Endothelial cell of umbilical vein (primary cell): ENCODE measurements around the gene CAMTA1. TPM values are rescaled to one million over a fixed set of nuclear protein-coding genes. Genes with fewer than 3 reads are reported as not detected.

ENCODE experiments used
- BruUV-seq: library from RNA; stranded (reverse); fragments of 400-500 nt; replicated peaks from 2 replicates; lab custom pipeline; 2021; lab: Mats Ljungman, UMichigan
- CTCF ChIA-PET: fragments of 300-600, 350-600 bp; sonication (Branson Sonifier 250); formaldehyde crosslinking; loops from one replicate; lab custom pipeline; 2021; ENCODE audit warnings: antibody characterized with exemption, inconsistent platforms; lab: Charles Lee
- POLR2A ChIA-PET: fragments of 300-600, 350-600 bp; sonication (Branson Sonifier 250); formaldehyde crosslinking; loops from one replicate; lab custom pipeline; 2021; ENCODE audit warnings: antibody characterized with exemption, inconsistent platforms; lab: Charles Lee
- DNase-seq: peaks from one replicate; pipeline ENCODE4 v3.0.0-alpha.2; 2011; ENCODE audit warnings: low read depth, low spot score
- FAIRE-seq: peaks from 2 replicates; lab custom pipeline; 2011; peaks lifted over from hg19 to GRCh38; lab: Jason Lieb, UNC
- H2AFZ ChIP-seq: 2 replicates; pipeline ENCODE4 v1.6.0; 2012; ENCODE audit warnings: low read depth, low read length, control low read depth, inconsistent platforms
- H3K27ac ChIP-seq: 2 replicates; pipeline ENCODE4 v1.5.1; 2011; ENCODE audit warnings: low read depth, mild to moderate bottlenecking, control low read depth, low read length, moderate library complexity; ENCODE audit not compliant: insufficient read depth
- H3K27me3 ChIP-seq, 2 experiments: 2 replicates each; pipeline versions ENCODE4 v1.6.0 to v1.6.1; 2011; ENCODE audit warnings: low read length in 2 of 2, mixed read lengths in 1 of 2; ENCODE audit not compliant: control insufficient read depth in 2 of 2, insufficient read depth in 2 of 2
- H3K36me3 ChIP-seq, 2 experiments: 2 replicates in 1 of 2; 3 replicates in 1 of 2; pipeline ENCODE4 v1.5.1; 2011; ENCODE audit warnings: low read length in 2 of 2, mild to moderate bottlenecking in 1 of 2, moderate library complexity in 1 of 2; ENCODE audit not compliant: control insufficient read depth in 2 of 2, insufficient read depth in 2 of 2; ENCODE audit errors: extremely low read depth in 1 of 2
- H3K4me1 ChIP-seq: 3 replicates; pipeline ENCODE4 v1.5.1; 2011; ENCODE audit warnings: mild to moderate bottlenecking, low read length; ENCODE audit not compliant: control insufficient read depth, insufficient read depth; ENCODE audit errors: extremely low read depth
- H3K4me2 ChIP-seq: 2 replicates; pipeline ENCODE4 v1.6.1; 2011; ENCODE audit warnings: low read length, control low read depth, mixed read lengths; ENCODE audit not compliant: insufficient read depth
- H3K4me3 ChIP-seq, 3 experiments: fragments of 200-600 bp in 1 of 3; sonication (generic), shearing (Covaris generic) in 1 of 3; replicated peaks in 1 of 3; 2 replicates each; pipeline ENCODE4 v1.5.1; 2011 to 2016; ENCODE audit warnings: control low read depth in 3 of 3, low read length in 3 of 3, mild to moderate bottlenecking in 2 of 3, inconsistent platforms in 1 of 3, low read depth in 1 of 3, moderate library complexity in 1 of 3; ENCODE audit not compliant: insufficient read depth in 1 of 3
- H3K79me2 ChIP-seq: 2 replicates; pipeline ENCODE4 v1.6.0; 2012; ENCODE audit warnings: low read length, inconsistent platforms; ENCODE audit not compliant: control insufficient read depth, insufficient read depth
- H3K9ac ChIP-seq: replicated peaks from 2 replicates; pipeline ENCODE3; 2011; ENCODE audit warnings: low read length, control low read depth; ENCODE audit not compliant: insufficient read depth; ENCODE audit errors: extremely low read depth
- H3K9me1 ChIP-seq: replicated peaks from 3 replicates; pipeline ENCODE4 v1.6.0; 2011; ENCODE audit warnings: mild to moderate bottlenecking, low read length; ENCODE audit not compliant: control insufficient read depth, insufficient read depth; ENCODE audit errors: extremely low read depth
- H3K9me3 ChIP-seq: replicated peaks from 2 replicates; pipeline ENCODE4 v1.5.1; 2012; ENCODE audit warnings: low read length, inconsistent platforms; ENCODE audit not compliant: control insufficient read depth, insufficient read depth
- H4K20me1 ChIP-seq: replicated peaks from 2 replicates; pipeline ENCODE3; 2011; ENCODE audit warnings: mild to moderate bottlenecking, low read length; ENCODE audit not compliant: control insufficient read depth, insufficient read depth; ENCODE audit errors: extremely low read depth
- CTCF ChIP-seq, 2 donors: IDR thresholded peaks; 1 replicate in 1 of 2; 2 replicates in 1 of 2; pipeline ENCODE4 v1.5.1; 2011; ENCODE audit warnings: low read length in 2 of 2, mild to moderate bottlenecking in 2 of 2, moderate library complexity in 2 of 2, control low read depth in 1 of 2, inconsistent platforms in 1 of 2, low read depth in 1 of 2; ENCODE audit not compliant: insufficient read depth in 1 of 2; ENCODE audit errors: extremely low read depth in 1 of 2
- EZH2 ChIP-seq: IDR thresholded peaks from 2 replicates; pipeline ENCODE4 v1.6.1; 2012; ENCODE audit warnings: borderline replicate concordance, low read depth, mild to moderate bottlenecking, moderate library complexity, low read length, inconsistent platforms; ENCODE audit not compliant: severe bottlenecking
- FOS ChIP-seq: IDR thresholded peaks from 2 replicates; pipeline ENCODE4 v1.6.1; 2011; ENCODE audit warnings: mild to moderate bottlenecking, low read length, moderate library complexity, borderline replicate concordance; ENCODE audit not compliant: insufficient read depth
- GATA2 ChIP-seq: IDR thresholded peaks from 2 replicates; pipeline ENCODE4 v1.7.0; 2011; ENCODE audit warnings: low read depth, mild to moderate bottlenecking, moderate library complexity, mixed read lengths, low read length; ENCODE audit not compliant: insufficient read length, insufficient read depth
- JUN ChIP-seq: IDR thresholded peaks from 2 replicates; pipeline ENCODE4 v1.6.1; 2011; ENCODE audit warnings: borderline replicate concordance, low read depth; ENCODE audit not compliant: insufficient read length, insufficient read depth
- MAX ChIP-seq: IDR thresholded peaks from 2 replicates; pipeline ENCODE4 v1.6.1; 2011; ENCODE audit not compliant: insufficient read depth, insufficient read length
- MYC ChIP-seq: IDR thresholded peaks from one replicate; pipeline ENCODE4 v1.6.1; 2011; ENCODE audit warnings: mild to moderate bottlenecking, low read depth, low read length
- POLR2A ChIP-seq: IDR thresholded peaks from 2 replicates; pipeline ENCODE4 v1.6.1; 2012; ENCODE audit warnings: low read depth, mild to moderate bottlenecking, control low read depth, low read length
- POLR2AphosphoS5 ChIP-seq: IDR thresholded peaks from 2 replicates; pipeline ENCODE4 v1.6.1; 2012; ENCODE audit warnings: low read depth, mild to moderate bottlenecking, control low read depth, low read length, moderate library complexity; ENCODE audit not compliant: insufficient read depth
- dilution Hi-C: fragments of 300-500 bp; cut with MboI; formaldehyde crosslinking; loops from one replicate; pipeline ENCODE4 v1.15.0; 2019; ENCODE audit warnings: low sequenced_read_pairs; ENCODE audit not compliant: extremely low pct_ligation_motif_present
- intact Hi-C: fragments of 100-400 bp; cut with micrococcal nuclease; formaldehyde crosslinking; loops from one replicate; pipeline ENCODE4 v1.10.0; 2022
- polyA plus RNA-seq, 4 experiments: library from polyadenylated mRNA; depleted of rRNA in 3 of 4; stranded (reverse) in 3 of 4; unstranded in 1 of 4; fragments of >200 nt; gene quantifications; 2 replicates each; pipeline versions ENCODE4 v1.2.1 to v1.2.3, GENCODE V29; 2011 to 2012; ENCODE audit warnings: missing spikeins in 1 of 4
- total RNA-seq: library from RNA; stranded (reverse); gene quantifications from 2 replicates; pipeline ENCODE4 v1.2.3, GENCODE V29; 2021

Gene CAMTA1
- total and polyA plus RNA-seq, 2 donors (not counting 3 experiments of a cell fraction or from before 2014, with no cell fraction given), result 50.8 to 92.7 TPM

GRCh38 chr1:6850537-6850936, 65.3 kb downstream of the CAMTA1 start:
- Histone ChIP-seq H3K9me1 (no peaks in the 10 kb centered on the region), H3K79me2 (no peaks in the 10 kb centered on the region), H3K9me3 (no peaks in the 10 kb centered on the region), H3K4me2 (no peak overlapping the region), H3K36me3 (peaks cover 0 to 2% of the 10 kb centered on the region in 2 experiments), H3K27me3 (no peaks in the 10 kb centered on the region), H3K4me1 (no peaks in the 10 kb centered on the region), H3K27ac (no peak overlapping the region), H2AFZ (no peak overlapping the region), H3K4me3 (no peak overlapping the region), H3K9ac (no peak overlapping the region), H4K20me1 (no peaks in the 10 kb centered on the region)
- no peak for DNase-seq
- POLR2A ChIA-PET, result no interaction called here
- TF ChIP-seq MAX (no peak), POLR2AphosphoS5 (no peak), POLR2A (no peak), CTCF (IDR thresholded peaks at IDR 0.05; ENCODE audit: extremely low read depth in 1 of 2, insufficient read depth in 1 of 2, low read depth in 1 of 2, low read length in 2 of 2) (no peak), GATA2 (no peak), EZH2 (no peak), JUN (no peak), MYC (no peak), FOS (no peak)
- intact Hi-C loops (no loop called here), dilution Hi-C loops (no loop called here)
- CTCF ChIA-PET, result interaction anchor here (1.0 kb wide), 1 partner anchor 10 kb away, joined by 3 read pairs; no protein-coding TSS in a partner anchor
- BruUV-seq, result no TSS peak
- FAIRE-seq, result no peak
